Mucosa of descending colon (tissue), 3 donors: Measurements from ENCODE around the gene SLC27A1. TPM values are rescaled to one million over a fixed set of nuclear protein-coding genes. Genes with fewer than 3 reads are reported as not detected.
A peak's percentile ranks its signal among the peaks of the same experiment; 100 is the strongest.
"Not testable (repeated sequence)": the region's sequence is repeated elsewhere in the genome, so short reads cannot be mapped to it uniquely, and the experiment has no call there.

Experiments used
- ATAC-seq: fragments of 200-7000 bp; cut with Tn5 transposase; one replicate; pipeline ENCODE4 v1.9.1; 2020; ENCODE audit warnings: mild to moderate bottlenecking, moderate library complexity
- DNase-seq, 3 donors: peaks; one replicate each; pipeline ENCODE4 v3.0.0-alpha.2; 2020
- H3K36me3 ChIP-seq: fragments of 200-600 bp; one replicate; pipeline ENCODE4 v1.8.0; 2021; ENCODE audit warnings: low read depth, mild to moderate bottlenecking
- H3K4me1 ChIP-seq: fragments of 200-600 bp; one replicate; pipeline ENCODE4 v1.8.0; 2021; ENCODE audit warnings: low read depth, mild to moderate bottlenecking
- H3K4me3 ChIP-seq: fragments of 200-600 bp; one replicate; pipeline ENCODE4 v1.8.0; 2021; ENCODE audit warnings: mild to moderate bottlenecking
- H3K9me3 ChIP-seq: fragments of 200-600 bp; one replicate; pipeline ENCODE4 v1.8.0; 2021; ENCODE audit warnings: mild to moderate bottlenecking
- CTCF ChIP-seq: fragments of 200-600 bp; IDR thresholded peaks from one replicate; pipeline ENCODE4 v1.8.0; 2022; ENCODE audit warnings: antibody characterized with exemption, mild to moderate bottlenecking
- intact Hi-C, 2 donors: fragments of 100-400 bp; cut with DNase I in 1 of 2; cut with micrococcal nuclease in 1 of 2; formaldehyde crosslinking; loops; one replicate each; pipeline versions ENCODE4 v1.11.0 to v1.11.1; 2022; cut with DNase I, micrococcal nuclease
- total RNA-seq, 3 donors: library from RNA; stranded (reverse); fragmentation: NEBNext Ultra II Directional in 2 of 3; extraction: Animal tissue kit (Norgen Biotek cat#: 25700) in 2 of 3; gene quantifications; one replicate each; pipeline versions ENCODE4 v1.2.1 to v1.2.4, GENCODE V29; 2021 to 2023
- donor health status: DM: no; HTN: no; CAD: no; lungs with moderate emphysema.
- donor health status: DM: no; HTN: no; CAD: no.
- donor health status: DM: no; HTN: yes; CAD: no.

The SLC27A1 gene
- total RNA-seq, 3 donors from 2014 or later: 5.7 to 17.2 (median 6.2) TPM

- DNase-seq: no peak
- H3K4me1 ChIP-seq: peaks cover 3% of the 10 kb centered on the region
- no peak for TF ChIP-seq CTCF
- no peak overlapping the region for H3K4me3 ChIP-seq
- no peaks in the 10 kb centered on the region for H3K36me3 ChIP-seq
- no peak for ATAC-seq
- intact Hi-C loops: no loop called here
- H3K9me3 ChIP-seq: no peaks in the 10 kb centered on the region
Measured at GRCh38 chr19:17505223-17505622, 34.9 kb downstream of the SLC27A1 start.

GRCh38 chr19:17506745-17507144, 36.4 kb downstream of the SLC27A1 start:
- Histone ChIP-seq H3K4me3 (no peak overlapping the region), H3K4me1 (peaks cover 8% of the 10 kb centered on the region), H3K36me3 (no peaks in the 10 kb centered on the region), H3K9me3 (no peaks in the 10 kb centered on the region)
- ATAC-seq (no peak), DNase-seq (no peak)
- TF ChIP-seq CTCF: no peak
- intact Hi-C loops: no loop called here

GRCh38 chr19:17508558-17508933, 38.2 kb downstream of the SLC27A1 start:
- H3K4me3 ChIP-seq, DNase-seq, intact Hi-C loops, H3K36me3 ChIP-seq, ATAC-seq, H3K9me3 ChIP-seq: not testable (repeated sequence)
- peaks cover 14% of the 10 kb centered on the region for H3K4me1 ChIP-seq

GRCh38 chr19:17510220-17510993, 40.1 kb downstream of the SLC27A1 start:
- no peak for TF ChIP-seq CTCF
- intact Hi-C loops: no loop called here
- DNase-seq: no peak
- ATAC-seq: no peak
- Histone ChIP-seq H3K4me1 (peaks cover 14% of the 10 kb centered on the region), H3K4me3 (peak overlapping the region; percentile 71), H3K9me3 (no peaks in the 10 kb centered on the region), H3K36me3 (no peaks in the 10 kb centered on the region)

GRCh38 chr19:17511724-17512573, 41.6 kb downstream of the SLC27A1 start:
- TF ChIP-seq CTCF: peak; percentile 2
- Histone ChIP-seq H3K4me3 (peak overlapping the region; percentile 71), H3K4me1 (peaks cover 14% of the 10 kb centered on the region), H3K9me3 (no peaks in the 10 kb centered on the region), H3K36me3 (no peaks in the 10 kb centered on the region)
- peak; percentile 88 to 96 (median 90) for DNase-seq
- intact Hi-C loops: no loop called here
- peak; percentile 89 for ATAC-seq

- ATAC-seq (no peak), DNase-seq (no peak)
- Histone ChIP-seq H3K9me3 (peaks cover 4% of the 10 kb centered on the region), H3K4me3 (peak overlapping the region; percentile 71), H3K36me3 (peaks cover 3% of the 10 kb centered on the region), H3K4me1 (peaks cover 14% of the 10 kb centered on the region)
- TF ChIP-seq CTCF: no peak
- intact Hi-C loops: no loop called here
Measured at GRCh38 chr19:17512574-17512939, 42.2 kb downstream of the SLC27A1 start.
